DND-41 (cell line): ENCODE measurements around the gene OR51B4.

Experiments
- EZH2 ChIP-seq: IDR thresholded peaks from 3 replicates; pipeline ENCODE4 v1.6.1; 2012; ENCODE audit warnings: borderline replicate concordance, low read depth, mild to moderate bottlenecking, moderate library complexity, low read length, inconsistent platforms; ENCODE audit not compliant: severe bottlenecking
- TF ChIP-seq, protein P1 (sequence below): IDR thresholded peaks from 2 replicates; pipeline ENCODE4 v1.5.1; 2012; ENCODE audit warnings: borderline replicate concordance, low read length, moderate library complexity, mild to moderate bottlenecking; ENCODE audit not compliant: poor library complexity, severe bottlenecking; ENCODE audit errors: extremely low read depth

DNA sequence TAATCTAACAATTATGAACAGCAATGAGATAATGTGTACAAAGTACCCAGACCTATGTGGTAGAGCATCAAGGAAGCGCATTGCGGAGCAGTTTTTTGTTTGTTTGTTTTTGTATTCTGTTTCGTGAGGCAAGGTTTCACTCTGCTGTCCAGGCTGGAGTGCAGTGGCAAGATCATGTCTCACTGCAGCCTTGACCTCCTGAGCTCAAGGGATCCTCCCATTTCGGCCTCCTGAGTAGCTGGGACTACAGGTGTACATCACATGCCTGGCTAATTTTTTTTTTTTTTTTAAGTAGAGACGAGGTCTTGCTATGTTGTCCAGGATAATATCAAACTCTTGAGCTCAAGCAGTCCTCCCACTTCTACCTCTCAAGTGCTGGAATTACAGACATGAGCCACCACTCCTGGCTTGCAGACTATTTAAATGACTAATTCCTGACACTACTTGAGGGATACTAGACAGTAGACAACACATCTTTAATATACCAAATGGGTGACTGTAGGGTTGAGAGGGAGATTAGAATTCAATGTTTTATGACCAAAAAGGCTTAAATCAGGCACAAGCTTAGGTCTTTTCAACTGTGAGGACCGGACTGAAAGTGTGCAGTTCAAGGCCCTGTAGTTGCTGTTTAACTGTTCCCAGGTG lies 12.7 kb downstream of the OR51B4 start:
- TF ChIP-seq EZH2: no peak
- TF ChIP-seq, protein P1, sequence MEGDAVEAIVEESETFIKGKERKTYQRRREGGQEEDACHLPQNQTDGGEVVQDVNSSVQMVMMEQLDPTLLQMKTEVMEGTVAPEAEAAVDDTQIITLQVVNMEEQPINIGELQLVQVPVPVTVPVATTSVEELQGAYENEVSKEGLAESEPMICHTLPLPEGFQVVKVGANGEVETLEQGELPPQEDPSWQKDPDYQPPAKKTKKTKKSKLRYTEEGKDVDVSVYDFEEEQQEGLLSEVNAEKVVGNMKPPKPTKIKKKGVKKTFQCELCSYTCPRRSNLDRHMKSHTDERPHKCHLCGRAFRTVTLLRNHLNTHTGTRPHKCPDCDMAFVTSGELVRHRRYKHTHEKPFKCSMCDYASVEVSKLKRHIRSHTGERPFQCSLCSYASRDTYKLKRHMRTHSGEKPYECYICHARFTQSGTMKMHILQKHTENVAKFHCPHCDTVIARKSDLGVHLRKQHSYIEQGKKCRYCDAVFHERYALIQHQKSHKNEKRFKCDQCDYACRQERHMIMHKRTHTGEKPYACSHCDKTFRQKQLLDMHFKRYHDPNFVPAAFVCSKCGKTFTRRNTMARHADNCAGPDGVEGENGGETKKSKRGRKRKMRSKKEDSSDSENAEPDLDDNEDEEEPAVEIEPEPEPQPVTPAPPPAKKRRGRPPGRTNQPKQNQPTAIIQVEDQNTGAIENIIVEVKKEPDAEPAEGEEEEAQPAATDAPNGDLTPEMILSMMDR: no peak
